Tibial nerve (tissue), 3 donors: ENCODE measurements around the gene FADS1.

ENCODE experiments used
- CTCF ChIP-seq, 5 experiments: fragments of 200-600 bp in 3 of 5; fragments of 450-650 bp in 2 of 5; sonication (generic) in 3 of 5; IDR thresholded peaks; one replicate each; pipeline ENCODE4 v1.5.1; 2016 to 2019; ENCODE audit warnings: antibody characterized with exemption in 5 of 5, mild to moderate bottlenecking in 3 of 5, moderate library complexity in 2 of 5
- POLR2A ChIP-seq, 2 donors: fragments of 450-650 bp; IDR thresholded peaks; one replicate each; pipeline ENCODE4 v1.6.1; 2017; ENCODE audit warnings: antibody characterized with exemption in 2 of 2, mild to moderate bottlenecking in 2 of 2, moderate library complexity in 2 of 2

GRCh38 chr11:61781585-61781984, 35.2 kb downstream of the FADS1 start:
- TF ChIP-seq POLR2A (IDR thresholded peaks at IDR 0.05): no peak
- no peak for TF ChIP-seq CTCF (IDR thresholded peaks at IDR 0.05)
